Measurements from ENCODE around the gene LRRTM4.

The LRRTM4 gene

GRCh38 chr2:77469106-77469505 lies 53.1 kb downstream of the LRRTM4 start:
- no peak for DNase-seq

GRCh38 chr2:77459840-77460239 lies 62.3 kb downstream of the LRRTM4 start:
- no peak for DNase-seq

- no peak for DNase-seq
These were observed 64.0 kb downstream of the LRRTM4 start for GRCh38 chr2:77458216-77458615.

GRCh38 chr2:77457665-77458064 lies 64.5 kb downstream of the LRRTM4 start:
- no peak for DNase-seq

- DNase-seq = no peak
These were observed 79.1 kb downstream of the LRRTM4 start for GRCh38 chr2:77443076-77443475.

GRCh38 chr2:77434880-77435279 lies 87.3 kb downstream of the LRRTM4 start:
- DNase-seq = no peak

GRCh38 chr2:77428946-77429345 lies 93.2 kb downstream of the LRRTM4 start:
- no peak for DNase-seq

- no peak for DNase-seq
These were observed 100.2 kb downstream of the LRRTM4 start for GRCh38 chr2:77421971-77422370.

GRCh38 chr2:77418537-77418936 lies 103.6 kb downstream of the LRRTM4 start:
- DNase-seq = no peak

- DNase-seq = no peak
These were observed 118.0 kb downstream of the LRRTM4 start for GRCh38 chr2:77404189-77404588.

GRCh38 chr2:77398970-77399600 lies 123.1 kb downstream of the LRRTM4 start:
- DNase-seq = no peak

- no peak for DNase-seq
These were observed 124.4 kb downstream of the LRRTM4 start for GRCh38 chr2:77397763-77398162.

GRCh38 chr2:77395011-77395410 lies 127.2 kb downstream of the LRRTM4 start:
- no peak for DNase-seq

- no peak for DNase-seq
These were observed 131.1 kb downstream of the LRRTM4 start for GRCh38 chr2:77391119-77391518.

GRCh38 chr2:77387324-77387723 lies 134.9 kb downstream of the LRRTM4 start:
- no peak for DNase-seq

- DNase-seq = no peak
These were observed 149.5 kb downstream of the LRRTM4 start for GRCh38 chr2:77372636-77373035.

- DNase-seq = no peak
These were observed 151.7 kb downstream of the LRRTM4 start for GRCh38 chr2:77370511-77370910.

GRCh38 chr2:77363277-77363676 lies 158.9 kb downstream of the LRRTM4 start:
- no peak for DNase-seq

GRCh38 chr2:77348821-77349220 lies 173.4 kb downstream of the LRRTM4 start:
- DNase-seq = no peak

- no peak for DNase-seq
These were observed 186.2 kb downstream of the LRRTM4 start for GRCh38 chr2:77336013-77336412.

GRCh38 chr2:77328134-77328931 lies 193.8 kb downstream of the LRRTM4 start:
- no peak for DNase-seq

- DNase-seq = no peak
These were observed 196.8 kb downstream of the LRRTM4 start for GRCh38 chr2:77325395-77325794.

GRCh38 chr2:77322431-77322830 lies 199.7 kb downstream of the LRRTM4 start:
- no peak for DNase-seq

- no peak for DNase-seq
These were observed 207.5 kb downstream of the LRRTM4 start for GRCh38 chr2:77314721-77315120.

GRCh38 chr2:77310416-77310815 lies 211.8 kb downstream of the LRRTM4 start:
- DNase-seq = no peak
